GM21447 (cell line): ENCODE results near the gene VPS72.

ENCODE experiments used
- ATAC-seq: cut with Tn5 transposase; IDR thresholded peaks from one replicate; pipeline ENCODE4 v1.9.1; 2021; ENCODE audit not compliant: unreplicated experiment

Gene VPS72

DNA sequence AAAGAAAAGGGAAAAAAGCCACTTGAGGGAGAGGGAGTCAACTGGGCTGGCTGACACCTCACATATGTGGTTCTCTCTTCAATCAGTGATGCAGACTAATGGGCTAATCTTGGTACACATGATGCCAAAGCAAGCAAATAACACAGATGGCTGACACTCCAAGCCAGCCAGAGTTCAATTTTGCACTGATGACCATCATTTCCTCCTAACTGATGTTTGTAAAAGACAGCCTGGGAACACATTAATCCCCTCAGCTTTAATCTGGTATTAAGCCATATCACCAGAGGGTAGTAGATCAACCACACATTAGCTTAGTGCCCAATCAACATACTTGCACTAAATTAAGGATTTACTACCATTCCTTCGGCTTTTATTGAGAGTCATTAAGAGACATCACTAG is 2.8 kb downstream of the VPS72 start:
- ATAC-seq, result no peak

DNA sequence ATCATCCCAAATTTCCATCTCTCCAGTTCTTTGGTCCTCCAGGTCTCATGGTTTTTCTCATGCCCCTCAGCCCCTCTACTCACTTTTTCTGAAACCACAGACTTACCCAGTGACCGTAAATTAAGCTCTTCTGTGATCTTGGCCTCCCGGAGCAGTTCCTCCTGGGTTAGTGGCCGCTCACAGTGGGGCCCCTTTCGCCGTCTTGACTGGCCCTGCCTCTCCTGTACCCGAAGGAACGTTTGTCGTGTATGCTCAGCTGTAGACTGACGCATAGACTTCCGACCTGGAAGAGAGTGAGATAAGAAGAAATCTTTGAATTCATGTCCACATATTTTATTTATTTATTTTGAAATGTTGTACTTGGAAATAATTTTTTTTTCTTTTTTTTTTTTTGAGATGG is 5.8 kb downstream of the VPS72 start:
- ATAC-seq, result no peak

DNA sequence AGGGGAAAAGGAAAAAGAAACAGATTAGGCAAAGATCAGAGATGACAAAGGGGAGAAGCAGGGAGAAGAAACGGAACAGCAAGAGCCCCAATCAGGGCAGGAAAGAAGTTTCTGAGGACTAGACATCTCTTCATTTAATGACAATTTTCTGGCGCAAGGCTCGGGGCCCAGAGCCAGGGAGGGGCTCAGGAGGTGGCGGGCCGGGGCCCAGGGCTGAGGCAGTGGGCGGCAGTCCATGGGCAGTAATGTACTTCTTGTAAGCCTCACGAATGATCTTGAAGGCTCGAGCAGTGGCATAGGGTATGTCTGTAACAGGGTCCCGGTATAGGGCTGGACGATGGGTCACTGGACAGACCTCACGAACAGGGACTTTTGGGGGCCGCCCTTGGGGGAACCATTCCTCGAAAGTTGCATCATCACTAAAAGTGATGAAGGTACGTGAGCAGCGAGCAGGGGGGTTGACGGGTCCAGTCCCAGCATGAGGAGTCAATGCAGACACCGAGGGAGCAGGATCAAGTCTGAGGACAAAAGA is 13.4 kb downstream of the VPS72 start:
- ATAC-seq, result no peak

DNA sequence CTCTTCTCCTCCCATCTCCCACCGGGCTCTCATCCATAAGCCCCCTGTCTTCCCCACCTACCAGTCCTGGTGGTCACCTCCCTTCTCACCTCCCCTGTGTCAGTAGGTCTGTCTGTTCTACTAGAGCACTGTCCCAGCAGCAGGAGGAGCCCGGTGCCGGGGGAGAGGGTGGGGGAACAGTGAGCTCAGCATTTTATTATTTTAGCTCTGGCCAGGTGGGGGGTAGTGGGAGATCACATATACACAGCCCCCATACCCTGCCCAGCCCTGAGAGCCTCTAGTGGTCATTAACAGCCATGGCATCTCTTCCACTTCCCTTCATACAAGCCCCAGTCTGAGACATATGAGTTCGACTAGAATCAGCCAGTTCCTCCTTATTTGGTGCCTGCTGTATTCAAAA is 14.1 kb downstream of the VPS72 start, which contains the start of gene TMOD4:
Gene TMOD4 (minus strand): TSS at position 119 of the 400 bp plus-strand sequence. CDS start 1,106 bp downstream, outside the sequence.
- ATAC-seq, result no peak

DNA sequence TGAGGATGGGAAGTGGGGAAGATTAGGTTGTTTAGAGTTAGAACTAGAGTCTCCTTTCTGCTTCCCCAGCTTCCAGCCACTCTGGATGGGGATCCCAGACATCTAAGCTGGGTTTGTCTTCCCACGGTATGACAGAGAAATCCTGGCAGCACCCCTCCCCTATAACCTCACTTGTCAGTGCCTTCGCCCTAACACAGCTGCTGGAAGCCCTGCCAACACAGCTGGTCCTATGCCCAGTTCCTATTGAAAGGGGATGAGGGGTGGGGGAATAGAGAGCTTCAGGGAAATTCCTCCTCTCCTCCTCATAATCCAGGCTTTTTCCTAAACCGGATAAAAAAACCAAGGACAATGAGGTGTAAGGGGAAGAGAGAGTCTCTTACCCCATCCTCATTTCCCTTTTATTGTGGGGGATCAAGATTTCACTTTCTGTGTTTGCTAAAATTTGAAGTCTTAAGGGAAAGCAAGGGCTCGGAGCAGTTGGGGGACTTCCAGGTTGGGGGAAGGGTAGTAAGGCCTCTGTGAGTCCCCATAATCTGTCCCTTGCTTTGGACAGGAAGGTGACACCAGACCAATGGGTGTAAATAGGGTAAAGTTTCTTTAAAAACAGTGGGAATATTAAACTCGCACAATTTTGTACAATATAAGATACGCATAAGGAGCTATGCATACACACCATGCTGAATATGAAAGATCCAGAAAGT is 14.8 kb downstream of the VPS72 start:
- no peak for ATAC-seq

DNA sequence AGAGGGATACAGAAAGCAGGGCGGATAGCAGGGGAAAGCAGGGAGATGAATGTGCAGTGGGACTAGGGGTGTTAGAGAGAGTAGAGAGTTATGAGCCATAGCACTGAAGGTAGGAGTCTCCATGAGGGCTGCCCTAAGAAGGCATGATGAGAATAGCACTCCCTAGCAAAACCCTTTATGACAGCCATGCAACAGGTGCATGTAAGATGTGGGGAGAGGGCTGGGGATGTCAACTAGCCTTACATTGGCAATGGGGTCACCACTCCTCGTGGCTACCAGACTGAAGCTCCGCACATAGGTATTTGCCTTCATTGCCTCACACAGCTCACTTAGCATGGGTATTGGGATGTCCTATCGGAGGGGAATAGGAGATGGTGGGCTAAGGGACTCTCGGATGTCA is 18.8 kb downstream of the VPS72 start:
- no peak for ATAC-seq

DNA sequence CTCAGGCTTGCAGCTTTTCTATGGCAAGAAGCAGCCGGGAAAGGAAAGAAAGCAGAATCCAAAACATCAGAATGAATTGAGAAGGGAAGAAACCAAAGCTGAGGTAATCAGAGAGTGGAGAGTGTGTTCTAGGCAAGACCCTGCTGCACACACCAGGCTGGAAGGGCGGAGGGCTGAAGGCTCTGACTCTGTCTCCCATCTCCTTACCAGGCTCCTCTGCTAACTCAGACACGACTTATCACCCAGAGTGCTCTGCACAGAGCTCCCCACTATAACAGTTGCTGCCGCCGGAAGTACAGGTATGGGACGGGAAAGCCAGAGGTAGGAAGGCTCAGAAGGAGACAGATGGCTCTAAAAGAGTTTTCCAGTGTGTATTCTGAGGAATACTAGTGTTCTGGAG is 22.9 kb downstream of the VPS72 start:
- no peak for ATAC-seq

DNA sequence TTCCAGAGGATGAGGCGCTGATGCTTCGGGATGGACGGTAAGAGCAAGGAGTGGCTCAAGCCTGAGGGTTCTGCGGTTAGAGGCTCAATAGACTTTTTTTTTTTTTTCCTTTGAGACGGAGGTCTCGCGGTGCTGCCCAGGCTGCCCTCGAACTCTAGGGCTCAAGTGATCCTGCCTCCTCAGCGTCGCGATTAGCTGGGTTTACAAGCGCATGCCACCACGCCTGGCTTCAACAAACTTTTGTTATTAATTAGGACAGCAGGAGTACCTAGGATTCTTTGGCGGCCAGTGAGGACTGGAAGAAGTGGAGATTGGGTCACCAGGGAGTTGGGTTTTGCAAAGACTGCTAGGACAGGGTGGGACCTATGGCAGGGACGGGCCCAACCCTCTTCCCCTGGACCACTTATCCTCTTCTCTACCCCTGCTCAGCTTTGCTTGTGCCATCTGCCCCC is 23.5 kb downstream of the VPS72 start:
- ATAC-seq, result peak; percentile 6

DNA sequence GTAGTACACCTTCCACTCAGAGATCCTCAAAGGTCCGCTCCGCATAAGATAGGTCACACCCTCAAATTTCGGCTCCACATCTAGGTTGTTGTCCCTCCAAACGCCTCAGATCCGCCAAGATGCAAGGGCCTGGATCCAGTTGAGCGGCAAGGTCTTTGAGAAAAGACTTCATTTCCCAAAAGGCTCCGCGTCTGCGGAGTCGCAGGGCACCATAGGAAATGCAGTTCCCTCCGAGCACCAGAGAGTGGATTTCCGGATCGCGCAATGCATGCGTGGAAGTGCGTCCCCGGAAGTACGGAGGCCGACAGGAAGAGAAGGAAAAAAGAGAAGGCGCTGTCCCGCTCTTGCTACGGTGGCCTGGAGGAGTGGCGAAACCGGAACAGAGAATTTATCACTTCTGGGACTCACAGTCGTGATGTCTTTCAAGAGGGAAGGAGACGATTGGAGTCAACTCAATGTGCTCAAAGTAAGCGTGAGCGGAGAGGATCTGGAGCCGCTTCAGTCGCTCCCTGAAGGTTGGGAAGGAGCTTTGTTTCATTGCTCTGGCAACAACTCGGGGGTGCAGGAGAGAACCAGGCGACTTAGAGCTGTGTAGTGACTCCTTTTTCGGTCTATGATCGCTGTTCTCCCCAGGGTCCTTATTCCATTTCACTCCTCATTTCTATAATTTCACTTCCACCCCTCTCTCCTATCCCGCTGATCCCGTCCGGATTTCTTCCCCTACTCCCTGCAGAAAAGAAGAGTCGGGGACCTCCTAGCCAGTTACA is 24.1 kb downstream of the VPS72 start, which contains the start of the genes LYSMD1 and SCNM1:
Gene LYSMD1 (minus strand): TSS at position 165 of the 767 bp plus-strand sequence. CDS start 644 bp downstream, outside the sequence.
Gene SCNM1 (plus strand): TSS at position 407 of the 767 bp plus-strand sequence. CDS start 9 bp downstream, at position 416.
- peak; percentile 86 for ATAC-seq

DNA sequence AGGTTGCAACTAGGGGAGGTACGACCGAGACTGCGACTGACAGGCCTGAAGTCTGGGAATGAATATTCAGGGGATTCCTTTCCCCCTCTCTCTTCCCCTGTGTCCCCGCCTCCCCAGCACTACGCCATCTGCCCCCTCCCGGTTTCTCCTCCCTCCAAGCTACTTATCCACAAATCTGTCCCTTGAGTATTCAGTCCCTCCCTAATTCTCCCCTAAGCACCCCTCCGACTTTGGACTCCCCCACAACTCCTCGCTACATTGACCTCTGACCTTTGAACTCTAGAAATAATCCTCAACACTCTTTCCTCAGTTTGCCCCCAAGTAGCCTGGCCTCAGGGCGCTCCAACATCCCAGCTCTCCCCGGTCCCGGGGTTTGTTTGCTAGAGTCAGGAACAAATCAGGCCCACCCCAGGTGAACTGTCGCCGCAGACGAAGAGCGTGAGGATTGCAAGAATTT is 24.7 kb downstream of the VPS72 start:
- no peak for ATAC-seq

DNA sequence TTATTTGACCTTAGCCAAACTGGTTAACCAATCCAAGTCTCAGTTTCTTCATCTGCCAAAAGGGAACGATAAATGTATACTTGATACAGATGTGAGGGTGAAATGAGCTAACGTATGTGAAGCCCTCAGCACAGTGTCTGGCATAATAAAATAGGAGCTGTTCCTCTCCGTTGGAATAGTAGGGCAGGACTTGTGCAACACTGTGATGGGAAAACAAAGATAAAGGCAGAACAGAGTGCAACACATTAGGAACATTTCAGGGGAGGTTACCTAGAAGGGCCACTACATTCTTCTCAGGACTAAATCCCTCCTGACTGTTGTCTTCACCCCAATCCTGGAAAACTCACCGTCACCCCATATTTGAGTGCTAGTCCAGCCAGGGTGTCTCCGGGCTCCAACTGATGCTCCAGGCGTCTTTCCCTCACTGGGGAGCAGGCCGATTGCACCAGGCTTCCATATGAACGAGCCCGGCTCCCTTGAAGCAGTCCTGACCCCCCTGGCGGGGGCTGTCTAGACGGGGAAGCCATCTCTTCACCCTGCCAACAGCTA is 25.2 kb downstream of the VPS72 start:
- ATAC-seq, result no peak

DNA sequence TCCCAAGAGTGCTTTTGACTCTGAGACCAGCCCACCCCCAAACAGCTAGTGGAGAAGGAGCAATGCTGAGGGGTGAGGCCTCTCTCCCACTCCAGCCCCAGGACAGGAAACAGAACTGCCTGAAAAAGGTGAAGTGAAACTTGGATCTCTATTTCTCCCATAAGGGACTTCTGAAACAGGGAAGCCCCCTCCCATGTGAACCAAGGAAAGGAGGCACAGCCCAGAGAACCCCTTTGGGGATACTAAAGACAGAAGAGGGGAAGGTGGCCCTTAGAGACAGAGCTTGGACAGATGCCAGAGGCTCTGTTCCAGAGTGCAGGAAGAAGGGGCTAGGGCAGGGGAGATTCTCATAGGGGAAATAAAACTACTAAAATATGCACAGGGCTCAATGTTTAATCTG is 30.6 kb downstream of the VPS72 start:
- no peak for ATAC-seq

DNA sequence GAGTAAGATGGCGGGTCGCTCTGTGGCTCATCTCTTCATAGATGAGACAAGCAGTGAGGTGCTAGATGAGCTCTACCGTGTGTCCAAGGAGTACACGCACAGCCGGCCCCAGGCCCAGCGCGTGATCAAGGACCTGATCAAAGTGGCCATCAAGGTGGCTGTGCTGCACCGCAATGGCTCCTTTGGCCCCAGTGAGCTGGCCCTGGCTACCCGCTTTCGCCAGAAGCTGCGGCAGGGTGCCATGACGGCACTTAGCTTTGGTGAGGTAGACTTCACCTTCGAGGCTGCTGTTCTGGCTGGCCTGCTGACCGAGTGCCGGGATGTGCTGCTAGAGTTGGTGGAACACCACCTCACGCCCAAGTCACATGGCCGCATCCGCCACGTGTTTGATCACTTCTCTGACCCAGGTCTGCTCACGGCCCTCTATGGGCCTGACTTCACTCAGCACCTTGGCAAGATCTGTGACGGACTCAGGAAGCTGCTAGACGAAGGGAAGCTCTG is 31.2 kb downstream of the VPS72 start:
- ATAC-seq, result no peak

DNA sequence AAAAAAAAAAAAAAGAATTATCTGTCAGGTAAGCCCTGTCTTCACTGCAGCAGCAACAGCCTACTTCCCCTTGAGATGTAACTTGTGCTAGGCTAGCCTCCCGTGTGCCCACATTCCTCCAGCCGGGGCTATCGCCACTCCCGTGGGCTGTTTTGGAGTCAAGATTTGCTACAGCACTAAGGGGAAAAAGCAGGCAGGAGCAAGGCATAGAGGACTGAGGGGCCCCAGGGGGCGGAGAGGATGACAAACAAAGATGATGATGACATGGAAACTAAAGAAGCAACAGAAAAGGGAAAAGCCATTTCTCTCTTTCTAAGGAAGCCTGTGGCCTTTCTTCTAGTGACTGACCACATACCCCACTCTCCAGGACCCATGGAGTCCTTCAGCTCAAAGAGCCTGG is 31.7 kb downstream of the VPS72 start:
- no peak for ATAC-seq

DNA sequence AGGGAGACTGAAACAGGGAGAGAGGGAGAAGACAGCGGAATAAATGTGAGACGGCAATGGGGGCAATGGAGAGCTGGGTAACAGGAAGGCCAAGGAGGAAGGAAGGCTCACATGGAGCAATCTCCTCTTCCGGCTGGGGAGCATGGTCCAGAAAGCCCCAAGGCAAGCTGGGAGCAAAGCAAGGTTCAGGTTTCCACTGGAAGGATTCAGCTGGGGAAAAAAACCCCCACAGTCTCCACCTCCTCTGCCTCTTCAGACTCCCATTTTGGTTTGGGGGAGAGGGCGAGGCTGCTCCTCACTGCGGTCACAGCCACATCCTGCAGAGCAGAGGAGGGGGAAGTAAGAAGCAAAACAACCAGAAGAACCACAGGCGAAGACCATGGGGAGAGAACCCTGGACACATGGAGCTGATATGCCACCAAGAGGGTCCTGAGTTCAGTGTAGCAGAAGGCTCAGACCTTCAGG is 32.9 kb downstream of the VPS72 start:
- no peak for ATAC-seq

DNA sequence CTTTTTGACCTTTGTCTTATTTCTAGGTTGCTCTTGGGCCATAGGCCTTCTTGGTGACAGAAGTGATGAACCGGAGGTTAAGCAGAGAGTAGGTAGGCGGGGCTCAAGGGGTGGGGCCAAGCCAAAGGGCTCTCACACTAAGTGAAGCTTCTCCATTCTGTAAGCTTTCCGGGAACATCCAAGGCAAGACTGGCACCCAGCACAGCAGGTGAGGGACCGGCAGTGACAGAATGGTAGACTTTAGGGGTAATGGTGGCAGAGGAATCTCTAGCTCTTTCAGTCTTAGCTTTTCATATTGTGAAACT is 33.5 kb downstream of the VPS72 start, which contains the start of gene TNFAIP8L2:
Gene TNFAIP8L2 (plus strand): TSS at position 135 of the 305 bp plus-strand sequence. CDS start 2,049 bp downstream, outside the sequence.
- peak; percentile 75 for ATAC-seq

DNA sequence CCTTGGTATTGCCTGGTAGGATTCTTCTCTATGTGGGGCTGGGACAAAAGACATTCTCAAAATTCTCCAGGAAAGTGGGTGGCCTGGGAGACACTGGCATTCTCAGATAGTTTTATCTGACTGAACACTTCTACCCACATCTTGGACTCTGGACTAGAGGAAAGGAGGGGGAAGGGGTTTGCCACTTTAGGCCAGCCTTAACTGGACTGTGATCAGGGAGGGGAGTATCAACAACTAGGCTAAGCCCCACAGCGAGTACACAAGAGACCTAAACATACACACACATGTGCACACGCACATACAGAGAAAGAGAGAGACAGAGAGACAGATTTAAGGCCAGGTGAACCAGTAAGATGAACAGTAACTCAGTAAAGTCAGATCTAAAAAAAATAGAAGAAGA is 42.3 kb downstream of the VPS72 start:
- no peak for ATAC-seq

DNA sequence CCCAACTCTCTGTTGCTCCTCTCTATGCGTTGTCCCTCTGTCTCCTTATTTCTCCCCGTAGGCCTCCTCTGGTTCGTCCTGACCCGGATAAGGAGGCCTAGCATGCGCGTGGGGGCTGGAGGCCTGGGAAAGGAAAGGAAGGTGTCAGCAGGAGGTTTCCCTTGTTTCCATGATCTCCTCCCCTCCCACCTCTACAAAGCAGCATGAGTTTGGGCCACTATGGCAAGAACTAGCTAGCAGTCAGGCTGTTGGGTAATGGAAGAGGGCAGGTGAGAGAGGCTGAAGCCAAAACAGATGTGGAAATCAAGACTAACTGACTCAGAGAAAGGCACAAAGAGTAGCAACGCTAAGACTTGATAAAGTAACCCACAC is 42.9 kb downstream of the VPS72 start:
- ATAC-seq, result no peak

DNA sequence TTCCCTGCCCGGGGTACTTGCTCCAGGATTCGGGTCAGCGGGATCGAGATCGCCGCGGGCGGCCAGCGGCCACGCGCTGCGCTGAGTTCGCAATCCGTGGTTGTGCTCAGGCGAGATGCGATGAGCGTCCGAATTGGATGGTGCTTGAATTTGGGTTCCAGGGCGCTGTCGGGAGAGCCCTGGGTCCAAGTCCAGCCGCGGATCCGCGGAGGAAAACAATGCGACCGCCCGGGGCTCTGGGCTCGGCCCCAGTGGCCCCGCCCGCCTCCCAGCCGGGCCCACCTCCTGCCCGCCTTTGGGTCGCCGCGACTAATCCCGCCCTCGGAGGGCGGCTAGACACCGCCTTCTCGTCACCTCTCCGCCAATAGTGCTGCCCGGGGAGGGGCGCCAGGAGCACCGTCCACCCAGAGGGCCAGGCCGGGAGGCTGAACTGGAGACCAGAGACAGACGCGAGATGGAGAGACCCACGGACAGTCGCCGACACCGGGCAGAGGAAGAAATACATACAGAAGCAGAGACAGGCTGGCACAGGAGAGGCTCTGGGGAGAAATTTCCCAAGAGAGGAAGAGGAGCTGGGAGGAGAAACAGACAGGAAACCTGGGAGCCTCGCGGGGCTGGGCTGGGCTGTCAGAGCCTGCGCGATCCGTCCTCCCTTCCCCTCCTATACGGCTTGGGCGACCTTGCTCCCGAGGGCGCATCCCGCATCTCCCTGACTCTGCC is 43.4 kb downstream of the VPS72 start, which contains the start of gene SEMA6C:
Gene SEMA6C (minus strand): TSS at position 220 of the 720 bp plus-strand sequence. CDS start 4,010 bp downstream, outside the sequence.
- peak; percentile 99 for ATAC-seq

DNA sequence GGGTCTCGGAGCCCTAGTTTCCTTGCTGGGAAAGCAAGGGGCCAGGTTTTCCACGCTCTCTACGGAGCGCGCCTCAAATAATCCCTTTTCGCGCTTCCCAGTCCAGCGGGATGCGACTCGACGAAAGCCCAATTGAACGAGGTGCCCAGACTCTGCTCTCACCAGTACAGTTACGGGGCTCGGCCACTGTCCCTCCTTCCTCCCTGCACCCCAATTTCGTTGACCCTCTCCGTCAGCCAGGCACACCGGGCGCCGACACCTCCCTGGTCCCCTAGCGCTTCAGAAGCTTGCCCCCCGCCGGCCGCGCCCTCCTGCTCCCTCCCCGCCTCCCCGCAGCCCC is 44.0 kb downstream of the VPS72 start:
- no peak for ATAC-seq
